ENCODE measurements around the gene MRC2. TPM values are rescaled to one million over a fixed set of nuclear protein-coding genes. Genes with fewer than 3 reads are reported as not detected.

The MRC2 gene
- total RNA-seq, 2 donors from 2014 or later, result 43.8 to 46.7 TPM

- DNase-seq (ENCODE audit: low spot score), result no peak
- TF ChIP-seq CTCF (IDR thresholded peaks at IDR 0.05), result no peak
- no peaks in the 10 kb centered on the region for H3K9me3 ChIP-seq
- no peak overlapping the region for H3K4me3 ChIP-seq
- H3K27ac ChIP-seq, result no peak overlapping the region
- no peaks in the 10 kb centered on the region for H3K27me3 ChIP-seq
- no peaks in the 10 kb centered on the region for H3K4me1 ChIP-seq
- no peaks in the 10 kb centered on the region for H3K36me3 ChIP-seq
These were observed 110.0 kb downstream of the MRC2 start for GRCh38 chr17:62737513-62737912.

DNA sequence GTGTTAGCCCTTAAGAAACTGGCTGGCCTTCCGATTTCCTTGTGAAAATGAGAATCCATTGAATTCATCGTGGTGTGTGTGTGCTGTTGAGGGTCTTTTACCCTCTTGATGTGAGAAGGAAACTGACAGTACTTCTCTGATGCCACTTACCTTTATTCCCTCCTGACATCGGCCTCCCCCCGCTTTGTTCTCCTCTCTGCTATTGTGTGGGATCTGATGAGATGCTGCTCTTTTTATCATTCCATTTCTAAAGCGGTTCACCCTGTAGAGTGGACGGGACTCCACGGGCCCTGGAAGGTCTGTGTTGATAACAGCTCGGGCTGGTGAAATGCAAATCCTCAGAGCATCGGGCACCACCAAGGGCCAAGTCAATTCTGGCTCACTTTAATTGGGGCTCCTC lies 110.8 kb downstream of the MRC2 start:
- Histone ChIP-seq H3K4me1 (no peaks in the 10 kb centered on the region), H3K9me3 (no peaks in the 10 kb centered on the region), H3K36me3 (no peaks in the 10 kb centered on the region), H3K4me3 (no peak overlapping the region), H3K27ac (no peak overlapping the region), H3K27me3 (no peaks in the 10 kb centered on the region)
- no peak for DNase-seq (ENCODE audit: low spot score)
- TF ChIP-seq CTCF (IDR thresholded peaks at IDR 0.05), result no peak

DNA sequence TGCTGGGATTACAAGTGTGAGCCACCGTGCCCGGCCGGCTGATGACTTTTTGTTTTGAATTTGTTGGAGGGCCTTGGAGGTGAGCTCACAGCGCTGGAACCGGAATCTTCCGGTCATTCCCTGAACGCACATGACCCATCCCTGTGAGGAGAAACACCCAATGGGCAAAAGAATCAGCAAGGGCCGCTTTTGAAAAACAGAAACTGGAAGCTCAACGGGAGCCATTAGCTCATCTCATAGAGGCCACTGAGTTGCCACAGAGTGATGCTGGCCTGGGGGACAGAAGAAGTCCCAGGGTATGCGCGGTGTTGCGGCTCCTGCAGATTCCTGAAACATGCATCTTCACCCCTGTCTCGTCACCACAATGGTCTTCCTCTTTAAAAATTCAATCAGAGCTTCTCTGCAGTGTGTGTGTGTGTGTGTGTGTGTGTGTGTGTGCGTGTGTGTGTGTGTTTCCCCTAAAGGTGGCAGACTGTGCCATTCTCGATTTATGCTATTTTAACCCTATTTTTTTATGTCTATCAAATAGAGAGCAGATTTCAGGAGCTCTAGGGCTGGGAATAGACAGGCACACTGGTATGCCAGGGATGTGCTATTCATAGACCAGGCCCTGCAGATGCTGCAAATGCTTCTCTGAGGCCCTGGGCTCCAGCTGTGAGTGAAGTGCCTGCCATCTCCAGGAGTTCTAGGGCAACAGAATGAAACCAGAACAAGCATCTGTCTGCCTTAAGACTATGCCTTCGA lies 112.3 kb downstream of the MRC2 start:
- H3K27ac ChIP-seq, result no peak overlapping the region

GRCh38 chr17:62741290-62741689 lies 113.8 kb downstream of the MRC2 start:
- Histone ChIP-seq H3K27ac (no peak overlapping the region), H3K27me3 (no peaks in the 10 kb centered on the region), H3K4me3 (no peak overlapping the region), H3K9me3 (no peaks in the 10 kb centered on the region), H3K4me1 (no peaks in the 10 kb centered on the region), H3K36me3 (no peaks in the 10 kb centered on the region)
- no peak for DNase-seq (ENCODE audit: low spot score)
- TF ChIP-seq CTCF (IDR thresholded peaks at IDR 0.05), result no peak

More for the DNA sequence above, 112.3 kb downstream of the MRC2 start:
- Histone ChIP-seq H3K4me1 (no peaks in the 10 kb centered on the region), H3K36me3 (no peaks in the 10 kb centered on the region), H3K27me3 (no peaks in the 10 kb centered on the region), H3K9me3 (no peaks in the 10 kb centered on the region), H3K4me3 (no peak overlapping the region)
- no peak for TF ChIP-seq CTCF (IDR thresholded peaks at IDR 0.05)
- no peak for DNase-seq (ENCODE audit: low spot score)

Other genes with a start within 250 kb of the MRC2 start
- gene EFCAB3, start 247.1 kb upstream of the MRC2 start, total RNA-seq, result not detected
- gene METTL2A, start 203.8 kb upstream of the MRC2 start, total RNA-seq, result 10 to 100 TPM; 11.3 to 11.9 TPM
- 10 to 100 TPM; 22.3 to 28.3 TPM for gene TLK2, start 148.8 kb upstream of the MRC2 start, total RNA-seq
- not detected for gene MARCHF10, start 180.6 kb downstream of the MRC2 start, total RNA-seq